Endometrial microvascular endothelial cells (primary cell): ENCODE data around the gene LCORL. TPM values are rescaled to one million over a fixed set of nuclear protein-coding genes. Genes with fewer than 3 reads are reported as not detected.
"Not testable (repeated sequence)": the region's sequence is repeated elsewhere in the genome, so short reads cannot be mapped to it uniquely, and the experiment has no call there.

ENCODE experiments used
- in situ Hi-C: cut with HindIII; loops from 2 replicates; pipeline ENCODE4 v1.10.0; 2017; ENCODE audit warnings: low sequenced_read_pairs, low pct_unique_long_range_greater_than_20kb; ENCODE audit errors: inconsistent ontology term
- total RNA-seq: library from RNA; depleted of rRNA; stranded (reverse); fragments of >200 nt; gene quantifications from one replicate; pipeline ENCODE4 v1.2.3, GENCODE V29; 2015; ENCODE audit errors: inconsistent ontology term

The LCORL gene
- total RNA-seq, 1 donor from 2014 or later: 18.0 TPM

- in situ Hi-C loops: no loop called here
These were observed 160 bp downstream of the LCORL start for GRCh38 chr4:18021470-18021719.

GRCh38 chr4:18020671-18021469 is 685 bp downstream of the LCORL start:
- in situ Hi-C loops: no loop called here

- in situ Hi-C loops: no loop called here
These were observed 1.3 kb downstream of the LCORL start for GRCh38 chr4:18020145-18020670.

GRCh38 chr4:18014269-18014668 is 7.3 kb downstream of the LCORL start:
- in situ Hi-C loops: no loop called here

GRCh38 chr4:18012807-18013462 is 8.6 kb downstream of the LCORL start:
- in situ Hi-C loops: no loop called here

- in situ Hi-C loops: no loop called here
These were observed 9.3 kb downstream of the LCORL start for GRCh38 chr4:18012134-18012806.

- in situ Hi-C loops: no loop called here
These were observed 13.9 kb downstream of the LCORL start for GRCh38 chr4:18007625-18008024.

GRCh38 chr4:18006432-18006831 is 15.1 kb downstream of the LCORL start:
- in situ Hi-C loops: not testable (repeated sequence)

- in situ Hi-C loops: no loop called here
These were observed 24.4 kb downstream of the LCORL start for GRCh38 chr4:17997129-17997528.

- in situ Hi-C loops: no loop called here
These were observed 26.4 kb downstream of the LCORL start for GRCh38 chr4:17995165-17995564.

- in situ Hi-C loops: no loop called here
These were observed 35.7 kb downstream of the LCORL start for GRCh38 chr4:17985832-17986231.

- in situ Hi-C loops: no loop called here
These were observed 40.5 kb downstream of the LCORL start for GRCh38 chr4:17981063-17981462.

- in situ Hi-C loops: no loop called here
These were observed 52.8 kb downstream of the LCORL start for GRCh38 chr4:17968721-17969120.

- in situ Hi-C loops: no loop called here
These were observed 54.5 kb downstream of the LCORL start for GRCh38 chr4:17967078-17967477.

GRCh38 chr4:17966312-17966711 is 55.2 kb downstream of the LCORL start:
- in situ Hi-C loops: no loop called here

GRCh38 chr4:17964576-17964975 is 57.0 kb downstream of the LCORL start:
- in situ Hi-C loops: no loop called here

GRCh38 chr4:17962171-17962570 is 59.4 kb downstream of the LCORL start:
- in situ Hi-C loops: no loop called here

- in situ Hi-C loops: no loop called here
These were observed 60.3 kb downstream of the LCORL start for GRCh38 chr4:17961249-17961648.

- in situ Hi-C loops: no loop called here
These were observed 63.4 kb downstream of the LCORL start for GRCh38 chr4:17958181-17958580.

- in situ Hi-C loops: no loop called here
These were observed 63.9 kb downstream of the LCORL start for GRCh38 chr4:17957688-17958087.
